ENCODE measurements around the gene KIF26B.

DNA sequence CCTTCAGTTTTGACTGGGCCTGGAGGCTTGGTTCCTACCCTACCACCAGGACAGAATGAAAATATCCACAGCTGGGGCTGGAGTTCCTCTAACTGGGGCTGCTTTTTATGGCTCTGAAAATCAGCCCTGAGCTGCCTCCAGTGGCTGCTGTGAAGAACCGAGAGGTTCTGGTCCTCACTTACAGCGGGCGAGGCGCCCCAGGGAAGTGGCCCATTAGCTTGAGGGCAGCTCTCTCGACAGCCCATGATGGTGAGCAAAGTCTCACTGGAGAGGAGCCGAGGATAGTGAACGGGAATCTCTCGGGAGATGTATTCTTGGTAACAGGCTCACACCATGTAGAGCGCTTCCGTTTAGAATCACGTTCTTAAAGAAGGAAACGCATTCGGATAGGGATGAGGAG is 459.7 kb downstream of the KIF26B start:
- TF ChIP-seq, protein P1, sequence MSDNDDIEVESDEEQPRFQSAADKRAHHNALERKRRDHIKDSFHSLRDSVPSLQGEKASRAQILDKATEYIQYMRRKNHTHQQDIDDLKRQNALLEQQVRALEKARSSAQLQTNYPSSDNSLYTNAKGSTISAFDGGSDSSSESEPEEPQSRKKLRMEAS (IDR thresholded peaks at IDR 0.05; ENCODE audit: low read depth) = no peak
- TF ChIP-seq, protein P2, sequence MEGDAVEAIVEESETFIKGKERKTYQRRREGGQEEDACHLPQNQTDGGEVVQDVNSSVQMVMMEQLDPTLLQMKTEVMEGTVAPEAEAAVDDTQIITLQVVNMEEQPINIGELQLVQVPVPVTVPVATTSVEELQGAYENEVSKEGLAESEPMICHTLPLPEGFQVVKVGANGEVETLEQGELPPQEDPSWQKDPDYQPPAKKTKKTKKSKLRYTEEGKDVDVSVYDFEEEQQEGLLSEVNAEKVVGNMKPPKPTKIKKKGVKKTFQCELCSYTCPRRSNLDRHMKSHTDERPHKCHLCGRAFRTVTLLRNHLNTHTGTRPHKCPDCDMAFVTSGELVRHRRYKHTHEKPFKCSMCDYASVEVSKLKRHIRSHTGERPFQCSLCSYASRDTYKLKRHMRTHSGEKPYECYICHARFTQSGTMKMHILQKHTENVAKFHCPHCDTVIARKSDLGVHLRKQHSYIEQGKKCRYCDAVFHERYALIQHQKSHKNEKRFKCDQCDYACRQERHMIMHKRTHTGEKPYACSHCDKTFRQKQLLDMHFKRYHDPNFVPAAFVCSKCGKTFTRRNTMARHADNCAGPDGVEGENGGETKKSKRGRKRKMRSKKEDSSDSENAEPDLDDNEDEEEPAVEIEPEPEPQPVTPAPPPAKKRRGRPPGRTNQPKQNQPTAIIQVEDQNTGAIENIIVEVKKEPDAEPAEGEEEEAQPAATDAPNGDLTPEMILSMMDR (IDR thresholded peaks at IDR 0.05) = no peak
- TF ChIP-seq SMC3 (IDR thresholded peaks at IDR 0.05; ENCODE audit: low read depth, low read length) (no peak), POLR2AphosphoS5 (IDR thresholded peaks at IDR 0.05; ENCODE audit: low read depth, low read length) (no peak), TCF12 (IDR thresholded peaks at IDR 0.05) (no peak), JUND (IDR thresholded peaks at IDR 0.05) (no peak), YY1 (IDR thresholded peaks at IDR 0.05; ENCODE audit: low read depth) (no peak)

Data from SK-N-SH (cell line).